Spleen (tissue), 13 donors: ENCODE measurements around the gene SEPTIN11. TPM values are rescaled to one million over a fixed set of nuclear protein-coding genes. Genes with fewer than 3 reads are reported as not detected.

Experiments
- DNase-seq: peaks from one replicate; pipeline ENCODE4 v3.0.0-alpha.2; 2020
- H3K27ac ChIP-seq, 8 donors: fragments of 200-600 bp; sonication (generic) in 7 of 8; 1 replicate in 4 of 8; 2 replicates in 4 of 8; pipeline versions ENCODE4 v1.5.0 to v1.8.0; 2016 to 2021; ENCODE audit warnings: inconsistent platforms in 4 of 8, mild to moderate bottlenecking in 4 of 8, moderate library complexity in 1 of 8
- H3K27me3 ChIP-seq, 7 donors: fragments of 200-600 bp; sonication (generic) in 6 of 7; replicated peaks in 1 of 7; 1 replicate in 4 of 7; 2 replicates in 3 of 7; pipeline versions ENCODE4 v1.5.0 to v1.8.0; 2016 to 2021; ENCODE audit warnings: inconsistent platforms in 3 of 7, mild to moderate bottlenecking in 1 of 7
- H3K36me3 ChIP-seq, 6 donors: fragments of 200-600 bp; sonication (generic) in 5 of 6; 1 replicate in 4 of 6; 2 replicates in 2 of 6; pipeline versions ENCODE4 v1.5.0 to v1.8.0; 2016 to 2021; ENCODE audit warnings: inconsistent platforms in 2 of 6
- H3K4me1 ChIP-seq, 6 donors: fragments of 200-600 bp; sonication (generic) in 5 of 6; 1 replicate in 3 of 6; 2 replicates in 3 of 6; pipeline versions ENCODE4 v1.5.0 to v1.8.0; 2016 to 2021; ENCODE audit warnings: inconsistent platforms in 3 of 6
- H3K4me3 ChIP-seq, 8 donors: fragments of 200-600 bp; sonication (generic) in 7 of 8; 1 replicate in 4 of 8; 2 replicates in 4 of 8; pipeline versions ENCODE4 v1.5.0 to v1.8.0; 2016 to 2021; ENCODE audit warnings: inconsistent platforms in 4 of 8, mild to moderate bottlenecking in 4 of 8, moderate library complexity in 2 of 8
- H3K9me3 ChIP-seq, 8 donors: fragments of 200-600 bp; sonication (generic) in 7 of 8; 1 replicate in 4 of 8; 2 replicates in 4 of 8; pipeline versions ENCODE4 v1.5.0 to v1.8.0; 2016 to 2021; ENCODE audit warnings: inconsistent platforms in 4 of 8
- POLR2A ChIP-seq, 3 donors: fragments of 450-650 bp; IDR thresholded peaks; one replicate each; pipeline ENCODE4 v1.5.1; 2017; ENCODE audit warnings: antibody characterized with exemption in 3 of 3, mild to moderate bottlenecking in 1 of 3
- POLR2AphosphoS5 ChIP-seq, 3 donors: sonication (generic); formaldehyde crosslinking; IDR thresholded peaks; one replicate each; pipeline ENCODE4 v1.5.1; 2017; ENCODE audit warnings: antibody characterized with exemption in 3 of 3
- WGBS, 5 donors: extraction: QIAGEN DNeasy Blood & Tissue Kit in 3 of 5; methylation state at CpG; one replicate each; pipeline versions ENCODE4 v1.1.5 to v1.1.7; 2013 to 2018; 5-methylcytosine and 5-hydroxymethylcytosine counted together
- intact Hi-C: fragments of 100-400 bp; cut with DNase I; formaldehyde crosslinking; loops from one replicate; pipeline ENCODE4 v1.15.0; 2023; ENCODE audit warnings: low total_unique reads
- long read RNA-seq, 2 donors: transcript quantifications; one replicate each; lab custom pipeline, GENCODE V29; 2026
- polyA plus RNA-seq, 3 donors: library from polyadenylated mRNA; stranded (reverse); fragments of 200-250 nt; gene quantifications; one replicate each; pipeline ENCODE4 v1.2.1, GENCODE V29; 2013
- total RNA-seq, 7 donors: library from RNA; depleted of rRNA in 3 of 7; stranded (reverse); fragments of >200 nt in 3 of 7; fragmentation: NEBNext Ultra II Directional in 4 of 7; extraction: Animal tissue kit (Norgen Biotek cat#: 25700) in 4 of 7; gene quantifications; one replicate each; pipeline versions ENCODE4 v1.1.0 to v1.2.1, GENCODE V29; 2016 to 2021
- TF ChIP-seq, protein P1 (sequence below), 11 experiments: fragments of 200-600 bp in 7 of 11; fragments of 450-650 bp in 4 of 11; sonication (generic) in 4 of 11; IDR thresholded peaks in 8 of 11; conservative IDR thresholded peaks in 3 of 11; 1 replicate in 7 of 11; 2 replicates in 4 of 11; pipeline versions ENCODE4 v1.4.0 to v1.8.0; 2016 to 2021; ENCODE audit warnings: antibody characterized with exemption in 11 of 11, inconsistent platforms in 4 of 11, mild to moderate bottlenecking in 1 of 11
- donor health status: healthy with polysubstance abuse.
- donor health status: DM: no; HTN: no; CAD: no; lungs with moderate emphysema.
- donor health status: DM: no; HTN: no; CAD: no.
- donor health status: Bipolar disorder and iron deficiency.
- donor health status: healthy.
- donor health status: DM: no; HTN: no; CAD: no.
- donor health status: DM: yes; HTN: yes; CAD: no.

The SEPTIN11 gene
- 10 to 100 TPM; 40.7 to 91.9 (median 57.2) TPM for total RNA-seq
- polyA plus RNA-seq: 10 to 100 TPM in 2 of 3 donors, 1 to 10 TPM in 1; 9.7 to 15.6 (median 10.5) TPM
- long read RNA-seq, donor 1, full-length matches to known transcripts: 36 of 303 reads
- long read RNA-seq, donor 1, partial matches to known transcripts: 260 of 303 reads
- long read RNA-seq, donor 1, other reads (novel, unspliced or antisense): 7 of 303 reads
- long read RNA-seq, donor 2, full-length matches to known transcripts: 22 of 187 reads
- long read RNA-seq, donor 2, partial matches to known transcripts: 54 of 187 reads
- long read RNA-seq, donor 2, other reads (novel, unspliced or antisense): 111 of 187 reads

DNA sequence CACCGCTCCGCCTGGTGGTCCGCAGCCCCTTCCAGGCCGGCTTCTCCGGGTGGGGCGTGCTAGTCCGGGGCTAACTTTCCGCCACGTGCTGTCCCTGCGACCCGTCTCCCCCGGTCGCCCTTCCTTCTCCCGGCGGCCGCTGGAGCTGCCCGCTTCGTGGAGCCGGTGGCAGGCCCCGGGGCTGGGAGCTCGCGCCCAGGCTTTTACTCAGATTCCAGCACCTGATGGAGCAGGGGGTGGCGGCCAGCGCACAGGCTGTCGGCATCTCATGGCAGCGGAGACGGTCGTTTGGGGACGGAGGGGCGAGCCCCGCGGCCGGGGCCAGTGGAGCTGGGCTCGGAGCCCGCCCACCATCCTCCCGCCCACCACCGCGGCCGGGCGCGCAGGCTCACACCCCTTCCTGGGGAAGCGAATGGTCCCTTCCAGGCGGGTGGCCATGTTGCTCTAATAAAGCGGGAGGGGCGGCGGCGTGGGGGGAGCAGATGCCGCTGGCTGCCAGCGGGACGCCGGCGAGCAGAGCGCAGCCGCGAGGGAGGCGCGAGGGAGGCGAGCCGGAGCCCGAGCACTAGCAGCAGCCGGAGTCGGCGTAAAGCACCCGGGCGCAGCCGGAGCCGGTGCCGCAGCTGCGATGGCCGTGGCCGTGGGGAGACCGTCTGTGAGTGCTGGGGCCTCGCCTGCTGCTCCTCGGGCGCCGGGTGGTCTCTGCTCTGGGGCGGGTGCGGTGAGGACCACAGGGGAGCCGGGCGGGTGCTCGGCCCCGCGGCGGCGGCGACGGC lies at the start of gene SEPTIN11:
TSS of gene SEPTIN11 (plus strand) at position 477 of the 776 bp plus-strand sequence. CDS start at position 629, 152 bp downstream.
- WGBS, 5 donors: 0 to 1% (median 1%) methylated on average over 26 to 87 of the region's 87 CpGs
- Histone ChIP-seq H3K27me3 (no peaks in the 10 kb centered on the region), H3K36me3 (peaks cover 0 to 2% (median 0%) of the 10 kb centered on the region in 6 donors), H3K9me3 (no peaks in the 10 kb centered on the region), H3K27ac (peak within 1 kb of the TSS; percentile 72 to 89 (median 88)), H3K4me1 (peaks cover 0 to 51% (median 25%) of the 10 kb centered on the region in 6 donors), H3K4me3 (peak within 1 kb of the TSS; percentile 78 to 95 (median 80))
- DNase-seq: peak; percentile 95
- intact Hi-C loops: no loop called here
- peak in 2 of 3 donors; percentile 28 to 92 for TF ChIP-seq POLR2A (IDR thresholded peaks at IDR 0.05)
- TF ChIP-seq, protein P1, sequence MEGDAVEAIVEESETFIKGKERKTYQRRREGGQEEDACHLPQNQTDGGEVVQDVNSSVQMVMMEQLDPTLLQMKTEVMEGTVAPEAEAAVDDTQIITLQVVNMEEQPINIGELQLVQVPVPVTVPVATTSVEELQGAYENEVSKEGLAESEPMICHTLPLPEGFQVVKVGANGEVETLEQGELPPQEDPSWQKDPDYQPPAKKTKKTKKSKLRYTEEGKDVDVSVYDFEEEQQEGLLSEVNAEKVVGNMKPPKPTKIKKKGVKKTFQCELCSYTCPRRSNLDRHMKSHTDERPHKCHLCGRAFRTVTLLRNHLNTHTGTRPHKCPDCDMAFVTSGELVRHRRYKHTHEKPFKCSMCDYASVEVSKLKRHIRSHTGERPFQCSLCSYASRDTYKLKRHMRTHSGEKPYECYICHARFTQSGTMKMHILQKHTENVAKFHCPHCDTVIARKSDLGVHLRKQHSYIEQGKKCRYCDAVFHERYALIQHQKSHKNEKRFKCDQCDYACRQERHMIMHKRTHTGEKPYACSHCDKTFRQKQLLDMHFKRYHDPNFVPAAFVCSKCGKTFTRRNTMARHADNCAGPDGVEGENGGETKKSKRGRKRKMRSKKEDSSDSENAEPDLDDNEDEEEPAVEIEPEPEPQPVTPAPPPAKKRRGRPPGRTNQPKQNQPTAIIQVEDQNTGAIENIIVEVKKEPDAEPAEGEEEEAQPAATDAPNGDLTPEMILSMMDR (IDR thresholded peaks at IDR 0.05 in 8 of 11, conservative IDR thresholded peaks at IDR 0.05 in 3 of 11): no peak
- TF ChIP-seq POLR2AphosphoS5 (IDR thresholded peaks at IDR 0.05): peak; percentile 94 to 97 (median 95)

DNA sequence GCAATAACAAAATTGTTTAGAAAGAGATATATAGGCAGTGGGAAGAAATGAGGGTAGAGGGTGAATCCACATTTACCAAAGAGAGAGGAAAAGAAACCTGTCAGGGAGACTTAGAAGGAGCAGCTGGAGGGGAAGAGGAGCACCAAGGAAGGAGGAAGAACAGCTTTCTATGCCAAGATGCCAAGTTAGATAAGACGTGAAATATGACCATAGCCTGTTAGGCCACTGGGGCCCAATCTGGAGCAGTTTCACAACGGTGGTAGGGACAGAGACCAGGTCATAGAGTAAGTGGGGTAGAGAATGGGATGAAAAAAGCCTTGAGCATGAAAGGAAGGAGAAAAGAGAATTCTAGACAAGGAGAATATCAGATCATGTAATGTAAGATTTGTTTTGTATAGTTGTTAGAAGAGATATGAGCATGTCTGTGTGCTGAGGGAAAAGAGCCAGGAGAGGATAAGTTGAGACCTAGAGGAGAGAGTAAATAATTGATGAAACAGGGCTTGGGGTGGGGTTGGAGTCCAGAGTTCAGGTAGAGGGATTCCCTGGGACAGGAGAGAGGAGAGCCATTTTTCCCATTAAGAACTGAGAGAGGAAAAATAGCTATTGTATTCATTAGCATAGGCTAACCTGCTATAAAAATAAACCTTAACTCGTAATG lies 47.2 kb upstream of the SEPTIN11 start:
- no peak overlapping the region for H3K27ac ChIP-seq
- 49 to 66% (median 58%) methylated on average over 3 of the region's 3 CpGs for WGBS, 5 donors

DNA sequence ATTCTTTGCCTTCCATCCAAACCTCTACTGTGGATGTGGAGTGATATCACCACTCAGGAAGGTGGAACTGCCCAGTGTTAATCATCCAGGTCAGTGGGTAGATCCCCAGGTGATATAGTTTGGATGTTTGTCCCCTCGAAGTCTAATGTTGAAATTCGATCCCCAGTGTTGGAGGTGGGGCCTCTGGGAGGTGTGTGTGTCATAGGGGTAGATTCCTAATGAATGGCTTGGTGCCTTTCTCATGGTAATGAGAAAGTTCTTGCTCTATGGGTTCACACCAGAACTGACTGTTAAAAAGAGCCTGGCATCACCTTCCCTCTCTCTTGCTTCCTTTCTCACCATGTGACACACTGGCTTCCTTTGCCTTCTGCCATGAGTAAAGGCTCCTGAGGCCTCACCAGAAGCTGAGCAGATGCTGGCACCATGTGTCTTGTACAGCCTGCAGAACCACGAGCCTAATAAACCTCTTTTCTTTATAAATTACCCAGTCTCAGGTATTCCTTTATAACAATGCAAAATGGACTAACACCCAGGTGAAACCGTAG lies 44.8 kb upstream of the SEPTIN11 start:
- Histone ChIP-seq H3K27ac (no peak overlapping the region), H3K27me3 (peaks cover 0 to 20% (median 6%) of the 10 kb centered on the region in 7 donors), H3K4me1 (no peaks in the 10 kb centered on the region), H3K36me3 (no peaks in the 10 kb centered on the region), H3K4me3 (no peak overlapping the region), H3K9me3 (no peaks in the 10 kb centered on the region)
- TF ChIP-seq, protein P1 (IDR thresholded peaks at IDR 0.05 in 8 of 11, conservative IDR thresholded peaks at IDR 0.05 in 3 of 11): no peak
- no peak for TF ChIP-seq POLR2A (IDR thresholded peaks at IDR 0.05)
- no peak for TF ChIP-seq POLR2AphosphoS5 (IDR thresholded peaks at IDR 0.05)
- no peak for DNase-seq
- intact Hi-C loops: no loop called here
- 74 to 91% (median 79%) methylated on average over 4 of the region's 4 CpGs for WGBS, 5 donors

More for the DNA sequence above, 47.2 kb upstream of the SEPTIN11 start:
- Histone ChIP-seq H3K4me1 (peaks cover 5 to 16% (median 13%) of the 10 kb centered on the region in 6 donors), H3K27me3 (peaks cover 0 to 43% (median 27%) of the 10 kb centered on the region in 7 donors), H3K36me3 (no peaks in the 10 kb centered on the region), H3K9me3 (no peaks in the 10 kb centered on the region), H3K4me3 (no peak overlapping the region)
- no peak for DNase-seq
- intact Hi-C loops: no loop called here
- TF ChIP-seq POLR2AphosphoS5 (IDR thresholded peaks at IDR 0.05) (no peak), POLR2A (IDR thresholded peaks at IDR 0.05) (no peak)
- TF ChIP-seq, protein P1 (IDR thresholded peaks at IDR 0.05 in 8 of 11, conservative IDR thresholded peaks at IDR 0.05 in 3 of 11): no peak
